HG02973 (cell line): Measurements from ENCODE around the gene FGD2.

Experiments
- ATAC-seq: cut with Tn5 transposase; IDR thresholded peaks from one replicate; pipeline ENCODE4 v1.9.1; 2021; ENCODE audit warnings: moderate library complexity; ENCODE audit not compliant: unreplicated experiment

The FGD2 gene

GRCh38 chr6:37005061-37005810, at the start of gene FGD2:
FGD2 (plus strand) TSS chr6:37005655; CDS start chr6:37005818, 163 bp downstream.
- ATAC-seq = peak; percentile 66

GRCh38 chr6:36955671-36956445, 49.6 kb upstream of the FGD2 start:
- no peak for ATAC-seq

- no peak for ATAC-seq
These were observed 49.0 kb upstream of the FGD2 start for GRCh38 chr6:36956446-36956820.

GRCh38 chr6:36957773-36958271, 47.6 kb upstream of the FGD2 start:
- ATAC-seq = no peak

- no peak for ATAC-seq
These were observed 46.5 kb upstream of the FGD2 start for GRCh38 chr6:36958775-36959554.

GRCh38 chr6:36959555-36960250, 45.8 kb upstream of the FGD2 start:
- no peak for ATAC-seq

- no peak for ATAC-seq
These were observed 43.7 kb upstream of the FGD2 start for GRCh38 chr6:36961441-36962435.

GRCh38 chr6:36962874-36963273, 42.6 kb upstream of the FGD2 start:
- ATAC-seq = no peak

- no peak for ATAC-seq
These were observed 41.8 kb upstream of the FGD2 start for GRCh38 chr6:36963451-36964290.

- no peak for ATAC-seq
These were observed 41.1 kb upstream of the FGD2 start for GRCh38 chr6:36964349-36964748.

- no peak for ATAC-seq
These were observed 40.5 kb upstream of the FGD2 start for GRCh38 chr6:36964908-36965307.

- ATAC-seq = no peak
These were observed 38.2 kb upstream of the FGD2 start for GRCh38 chr6:36967301-36967700.

GRCh38 chr6:36967757-36968156, 37.7 kb upstream of the FGD2 start:
- ATAC-seq = no peak

GRCh38 chr6:36968266-36968977, 37.0 kb upstream of the FGD2 start:
- ATAC-seq = no peak

GRCh38 chr6:36969240-36969691, 36.2 kb upstream of the FGD2 start:
- no peak for ATAC-seq

GRCh38 chr6:36969988-36970891, 35.2 kb upstream of the FGD2 start:
- ATAC-seq = no peak
